ENCODE data around the gene UQCC2. TPM values are rescaled to one million over a fixed set of nuclear protein-coding genes. Genes with fewer than 3 reads are reported as not detected.

Gene UQCC2
- total RNA-seq, 1 donor from 2014 or later: 18.8 TPM

DNA sequence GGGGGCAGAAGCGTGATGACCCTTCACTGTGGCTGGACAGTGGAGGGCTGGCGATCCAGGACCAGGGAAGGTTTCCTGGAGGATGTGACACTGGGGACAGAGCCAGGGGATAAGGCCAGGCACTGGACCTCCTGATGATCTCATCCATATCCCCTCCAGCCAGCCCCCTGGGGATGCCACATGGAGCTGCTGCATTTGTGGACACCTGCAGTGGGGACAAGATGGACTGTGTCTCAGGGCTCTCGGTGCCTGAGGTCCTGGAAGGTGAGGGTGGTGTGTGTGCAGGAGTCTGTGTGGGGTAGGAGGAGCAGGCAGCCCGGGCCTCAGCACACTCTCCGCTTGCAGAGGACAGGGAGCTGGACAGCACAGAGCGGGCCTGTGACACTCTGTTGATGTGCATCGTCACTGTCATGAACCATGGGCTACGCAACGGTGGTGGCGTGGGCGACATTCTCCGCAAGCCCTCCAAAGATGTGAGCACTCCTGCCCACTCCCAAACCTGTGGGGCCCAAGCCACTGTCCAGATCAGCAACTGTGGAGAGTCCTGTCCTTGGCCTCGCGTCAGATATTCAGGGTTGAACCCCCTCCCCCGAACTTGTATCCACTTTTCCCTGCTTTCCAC, 19.9 kb downstream of the UQCC2 start:
- no peak for DNase-seq (ENCODE audit: low read depth in 2 of 2)

DNA sequence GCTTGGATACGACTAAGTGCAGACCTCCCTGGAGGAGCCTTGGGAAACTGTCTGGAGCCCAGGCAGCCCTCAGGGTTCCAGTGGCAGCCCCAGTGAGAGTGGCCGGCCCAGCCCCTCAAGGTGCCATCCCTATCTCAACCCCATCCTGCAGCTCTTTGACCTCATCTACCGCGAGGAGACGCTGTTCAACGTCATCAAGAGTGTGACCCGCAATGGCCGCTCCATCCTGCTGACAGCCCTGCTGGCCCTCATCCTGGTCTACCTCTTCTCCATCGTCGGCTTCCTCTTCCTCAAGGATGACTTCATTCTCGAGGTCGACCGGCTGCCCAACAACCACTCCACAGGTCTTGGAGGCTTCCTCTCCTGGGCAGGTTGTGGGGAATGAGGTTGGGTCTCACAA, 20.7 kb downstream of the UQCC2 start:
- DNase-seq (ENCODE audit: low read depth in 2 of 2): no peak

DNA sequence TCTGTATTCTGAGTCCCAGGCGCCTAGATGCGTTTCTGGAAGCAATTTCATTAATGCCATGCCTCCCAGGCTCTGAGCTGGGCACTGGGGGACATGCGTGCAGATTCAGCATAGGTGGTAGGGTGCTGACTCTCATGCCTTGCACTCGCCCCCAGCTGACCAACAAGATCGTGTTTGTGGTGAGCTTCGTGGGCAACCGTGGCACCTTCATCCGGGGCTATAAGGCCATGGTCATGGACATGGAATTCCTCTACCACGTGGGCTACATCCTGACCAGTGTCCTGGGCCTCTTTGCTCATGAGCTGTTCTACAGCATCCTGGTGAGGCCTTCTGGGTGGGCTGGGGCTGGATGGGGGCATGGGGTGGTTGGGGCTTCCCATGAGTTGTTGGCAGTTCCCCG, 21.6 kb downstream of the UQCC2 start:
- no peak for DNase-seq (ENCODE audit: low read depth in 2 of 2)

DNA sequence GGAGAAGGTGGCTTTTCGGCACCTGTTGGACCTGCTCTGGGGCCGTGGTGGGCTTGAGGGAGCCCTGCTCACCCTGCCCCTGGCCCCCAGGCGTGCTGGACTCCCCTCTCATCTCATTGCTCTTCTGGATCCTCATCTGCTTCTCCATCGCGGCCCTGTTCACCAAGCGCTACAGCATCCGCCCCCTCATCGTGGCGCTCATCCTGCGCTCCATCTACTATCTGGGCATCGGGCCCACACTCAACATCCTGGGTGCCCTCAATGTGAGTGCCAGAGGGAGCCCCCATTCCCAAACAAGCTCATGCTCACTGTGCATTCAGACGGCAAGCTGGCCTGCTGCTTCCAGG, 22.4 kb downstream of the UQCC2 start:
- no peak for DNase-seq (ENCODE audit: low read depth in 2 of 2)

DNA sequence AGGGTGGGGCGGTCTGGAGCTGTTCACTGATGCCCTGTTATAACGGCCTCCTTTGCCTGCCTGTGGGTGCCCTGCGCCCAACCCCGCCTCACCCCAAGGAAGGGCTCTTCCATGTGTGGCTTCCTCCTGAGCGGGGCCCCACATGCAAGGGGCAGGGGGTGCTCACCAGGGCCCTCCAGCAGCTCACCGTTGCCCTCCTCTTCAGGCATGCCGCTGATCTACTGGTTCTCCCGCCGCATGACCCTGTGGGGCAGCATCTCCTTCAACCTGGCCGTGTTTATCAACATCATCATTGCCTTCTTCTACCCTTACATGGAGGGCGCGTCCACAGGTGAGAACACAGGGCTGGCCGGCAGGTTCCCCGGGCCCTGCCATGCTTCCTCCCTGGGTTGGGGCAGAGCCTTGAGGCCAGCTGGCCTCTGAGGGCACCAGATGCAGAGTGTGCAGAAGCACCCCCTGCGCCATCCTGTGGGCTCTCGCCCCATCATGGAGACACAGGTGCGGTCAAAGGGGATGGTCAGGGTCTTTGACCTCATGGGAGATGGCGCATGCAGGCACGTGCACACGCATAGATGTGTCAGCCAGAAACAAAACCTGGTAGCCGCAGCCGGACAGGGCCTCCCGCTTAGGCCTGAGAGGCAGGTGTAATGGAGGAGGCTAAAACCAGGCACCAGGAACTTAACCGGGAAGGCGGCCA, 22.9 kb downstream of the UQCC2 start:
- no peak for DNase-seq (ENCODE audit: low read depth in 2 of 2)

DNA sequence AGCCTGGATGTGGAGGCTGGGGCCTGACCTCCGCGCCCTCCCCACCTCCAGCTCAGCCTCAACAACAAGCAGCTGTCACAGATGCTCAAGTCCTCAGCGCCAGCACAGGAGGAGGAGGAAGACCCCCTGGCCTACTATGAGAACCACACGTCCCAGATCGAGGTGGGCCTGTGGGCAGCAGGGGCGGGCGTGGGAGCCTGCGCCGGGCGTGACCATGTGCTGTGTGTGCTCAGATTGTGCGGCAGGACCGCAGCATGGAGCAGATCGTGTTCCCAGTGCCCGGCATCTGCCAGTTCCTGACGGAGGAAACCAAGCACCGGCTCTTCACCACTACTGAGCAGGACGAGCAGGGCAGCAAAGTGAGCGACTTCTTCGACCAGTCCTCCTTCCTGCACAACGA, 23.5 kb downstream of the UQCC2 start:
- no peak for DNase-seq (ENCODE audit: low read depth in 2 of 2)

DNA sequence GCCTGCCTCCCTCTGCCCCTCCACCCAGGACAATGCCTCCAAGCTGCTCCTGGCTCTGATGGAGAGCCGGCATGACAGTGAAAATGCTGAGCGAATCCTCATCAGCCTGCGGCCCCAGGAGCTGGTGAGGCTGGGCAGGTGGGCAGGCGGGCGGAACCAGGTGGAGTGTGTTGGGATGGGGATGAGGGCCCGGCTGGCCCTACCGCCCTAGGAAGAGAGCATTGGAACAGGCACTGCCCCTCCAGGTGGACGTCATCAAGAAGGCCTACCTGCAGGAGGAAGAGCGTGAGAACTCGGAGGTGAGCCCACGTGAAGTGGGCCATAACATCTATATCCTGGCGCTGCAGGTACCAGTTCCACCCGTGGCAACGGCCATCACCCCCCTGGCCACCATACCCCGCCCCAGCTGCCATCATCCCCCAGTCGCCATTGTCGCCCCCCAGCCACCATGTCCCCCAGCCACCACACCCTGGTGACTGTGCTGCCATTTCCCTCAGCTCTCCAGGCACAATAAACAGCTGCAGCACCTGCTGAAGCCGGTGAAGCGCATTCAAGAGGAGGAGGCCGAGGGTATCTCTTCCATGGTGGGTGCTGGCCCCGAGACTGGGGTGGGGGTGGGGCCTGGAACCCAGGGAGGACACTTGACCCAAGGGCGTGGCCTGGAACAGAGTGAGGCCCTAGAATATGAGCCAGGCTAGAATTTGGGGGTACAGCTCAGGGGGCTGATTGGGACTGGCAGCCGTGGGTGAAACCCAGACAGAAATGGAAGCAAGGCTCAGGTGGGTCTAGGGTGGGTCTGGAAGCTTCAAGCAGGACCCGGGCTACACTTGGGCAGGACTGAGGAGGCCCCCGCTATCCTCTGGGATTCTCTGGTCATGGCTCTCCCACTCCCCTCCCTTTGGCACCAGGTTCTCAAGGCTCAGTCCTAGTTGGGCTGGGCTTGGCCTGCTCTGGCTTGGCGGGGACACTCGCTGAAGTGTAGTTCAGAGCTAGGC, 24.2 kb downstream of the UQCC2 start:
- no peak for DNase-seq (ENCODE audit: low read depth in 2 of 2)

DNA sequence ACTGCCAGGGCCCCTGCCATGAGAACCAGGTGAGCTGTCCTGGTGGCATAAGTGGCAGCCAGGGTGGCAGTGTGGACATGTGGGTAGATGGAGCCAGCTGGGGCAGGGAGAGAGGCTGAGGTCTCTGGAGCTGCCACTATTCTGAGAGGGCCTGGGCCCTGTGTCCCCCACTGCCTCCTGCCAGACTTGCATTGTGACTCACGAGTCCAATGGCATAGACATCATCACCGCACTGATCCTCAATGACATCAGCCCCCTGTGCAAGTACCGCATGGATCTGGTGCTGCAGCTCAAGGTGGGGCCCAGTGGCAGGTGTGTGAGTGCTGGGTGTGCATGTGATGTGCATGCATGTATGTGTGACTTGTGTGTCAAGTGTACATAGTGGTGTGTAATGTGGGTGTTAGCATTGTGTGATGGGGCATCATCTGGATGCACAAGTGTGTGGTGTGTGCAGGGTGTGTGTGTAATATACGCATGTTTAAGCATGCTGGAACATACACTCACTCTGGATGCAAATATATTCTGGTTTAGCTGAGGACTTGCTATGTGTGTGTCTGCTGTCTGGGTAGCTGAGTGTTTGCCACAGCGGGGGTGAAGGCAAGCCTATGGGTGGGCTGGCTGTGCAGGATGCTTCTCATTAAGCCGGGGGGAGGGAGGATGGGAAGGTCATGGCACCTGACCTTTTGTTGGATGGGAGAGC, 25.1 kb downstream of the UQCC2 start:
- no peak for DNase-seq (ENCODE audit: low read depth in 2 of 2)

DNA sequence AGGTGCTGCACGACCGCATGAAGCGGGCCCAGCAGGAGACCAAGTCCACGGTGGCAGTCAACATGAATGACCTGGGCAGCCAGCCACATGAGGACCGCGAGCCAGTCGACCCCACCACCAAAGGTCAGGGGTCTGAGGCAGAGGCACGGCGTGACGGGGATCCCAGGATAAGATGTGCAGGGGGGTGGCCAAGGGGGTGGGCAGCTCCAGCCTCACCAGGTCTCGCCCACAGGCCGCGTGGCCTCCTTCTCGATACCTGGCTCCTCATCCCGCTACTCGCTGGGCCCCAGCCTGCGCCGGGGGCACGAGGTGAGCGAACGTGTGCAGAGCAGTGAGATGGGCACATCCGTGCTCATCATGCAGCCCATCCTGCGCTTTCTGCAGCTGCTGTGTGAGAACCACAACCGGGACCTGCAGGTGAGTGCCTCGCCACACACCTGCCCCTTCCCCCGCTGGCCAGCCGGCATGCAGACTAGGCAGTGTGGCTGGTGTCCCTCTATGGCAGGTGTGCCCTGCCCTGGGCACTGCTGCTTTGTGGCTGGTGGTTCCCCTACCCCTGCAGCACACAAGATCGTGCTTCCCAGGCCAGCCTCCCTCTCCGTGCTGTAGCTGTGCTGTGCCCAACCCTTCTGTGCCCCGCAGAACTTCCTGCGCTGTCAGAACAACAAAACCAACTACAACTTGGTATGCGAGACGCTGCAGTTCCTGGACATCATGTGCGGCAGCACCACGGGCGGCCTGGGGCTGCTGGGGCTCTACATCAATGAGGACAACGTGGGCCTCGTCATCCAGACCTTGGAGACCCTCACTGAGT, 25.9 kb downstream of the UQCC2 start:
- DNase-seq (ENCODE audit: low read depth in 2 of 2): no peak

DNA sequence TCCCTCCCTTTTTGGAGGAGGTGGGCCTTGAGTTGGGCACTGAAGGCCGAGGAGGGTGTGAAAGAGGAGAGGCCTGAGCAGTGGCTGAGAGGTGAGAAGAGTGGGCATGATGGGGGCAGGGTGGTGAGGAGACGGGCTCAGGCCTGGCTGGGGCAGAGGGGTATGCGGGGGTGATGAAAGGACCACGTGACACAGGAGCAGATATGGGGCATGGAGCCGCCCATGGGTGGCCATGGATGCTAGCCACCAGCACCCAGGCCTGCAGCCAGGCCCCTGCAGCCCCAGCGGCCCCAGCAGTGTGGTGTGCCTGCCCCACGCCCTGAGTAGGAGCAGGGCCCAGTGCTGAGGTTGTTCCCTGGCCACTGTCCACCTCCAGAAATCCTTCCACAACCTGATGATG, 26.5 kb downstream of the UQCC2 start:
- DNase-seq (ENCODE audit: low read depth in 2 of 2): no peak

DNA sequence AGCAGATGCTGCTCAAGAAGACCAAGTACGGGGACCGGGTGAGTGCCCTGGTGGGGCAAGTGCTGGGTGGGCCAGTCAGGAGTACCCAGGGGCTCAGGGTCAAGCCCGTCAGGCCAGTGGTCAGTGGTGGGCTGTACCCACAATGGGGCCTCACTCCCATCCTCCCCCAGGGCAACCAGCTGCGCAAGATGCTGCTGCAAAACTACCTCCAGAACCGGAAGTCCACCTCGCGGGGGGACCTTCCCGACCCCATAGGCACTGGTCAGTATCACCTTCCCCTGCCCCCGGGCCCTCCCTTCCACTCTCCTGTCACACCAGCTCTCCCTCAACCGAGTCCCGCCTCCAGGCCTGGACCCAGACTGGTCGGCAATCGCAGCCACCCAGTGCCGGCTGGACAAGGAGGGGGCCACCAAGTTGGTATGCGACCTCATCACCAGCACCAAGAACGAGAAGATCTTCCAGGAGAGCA, 27.0 kb downstream of the UQCC2 start:
- DNase-seq (ENCODE audit: low read depth in 2 of 2): no peak

DNA sequence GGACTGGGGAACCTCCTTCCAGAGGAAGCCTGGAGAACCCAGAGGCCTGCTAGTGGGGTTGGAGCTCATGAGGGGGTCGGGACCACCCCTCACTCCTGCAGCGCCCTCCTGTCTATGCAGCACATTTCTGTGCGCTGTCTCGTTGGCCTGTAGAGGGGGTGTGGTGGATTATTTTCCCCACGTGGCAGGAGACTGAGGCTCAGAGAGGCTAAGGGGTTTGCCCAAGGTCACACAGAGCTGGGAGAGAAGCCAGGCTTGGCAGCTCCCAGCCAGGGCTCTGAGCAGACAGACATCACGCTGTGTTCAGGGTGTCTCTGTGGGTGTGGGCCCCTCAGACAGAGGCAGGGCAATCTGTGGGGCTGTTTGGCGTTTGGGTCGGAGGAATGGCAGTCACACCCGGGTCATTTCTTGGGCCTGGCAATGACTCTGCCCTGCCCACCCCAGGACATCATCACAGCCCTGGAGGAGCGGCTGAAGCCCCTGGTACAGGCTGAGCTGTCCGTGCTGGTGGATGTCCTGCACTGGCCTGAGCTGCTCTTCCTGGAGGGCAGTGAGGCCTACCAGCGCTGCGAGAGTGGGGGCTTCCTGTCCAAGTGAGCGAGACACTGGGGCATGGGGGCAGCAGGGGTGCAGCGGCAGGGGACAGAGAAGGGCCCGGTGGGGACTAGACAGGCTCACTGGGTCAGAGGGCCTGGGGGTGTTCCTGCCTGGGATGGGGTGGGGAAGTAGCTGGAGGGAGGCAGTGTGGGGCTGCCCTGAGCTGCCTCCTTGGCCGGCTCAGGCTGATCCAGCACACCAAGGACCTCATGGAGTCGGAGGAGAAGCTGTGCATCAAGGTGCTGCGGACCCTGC, 27.7 kb downstream of the UQCC2 start:
- DNase-seq (ENCODE audit: low read depth in 2 of 2): no peak

DNA sequence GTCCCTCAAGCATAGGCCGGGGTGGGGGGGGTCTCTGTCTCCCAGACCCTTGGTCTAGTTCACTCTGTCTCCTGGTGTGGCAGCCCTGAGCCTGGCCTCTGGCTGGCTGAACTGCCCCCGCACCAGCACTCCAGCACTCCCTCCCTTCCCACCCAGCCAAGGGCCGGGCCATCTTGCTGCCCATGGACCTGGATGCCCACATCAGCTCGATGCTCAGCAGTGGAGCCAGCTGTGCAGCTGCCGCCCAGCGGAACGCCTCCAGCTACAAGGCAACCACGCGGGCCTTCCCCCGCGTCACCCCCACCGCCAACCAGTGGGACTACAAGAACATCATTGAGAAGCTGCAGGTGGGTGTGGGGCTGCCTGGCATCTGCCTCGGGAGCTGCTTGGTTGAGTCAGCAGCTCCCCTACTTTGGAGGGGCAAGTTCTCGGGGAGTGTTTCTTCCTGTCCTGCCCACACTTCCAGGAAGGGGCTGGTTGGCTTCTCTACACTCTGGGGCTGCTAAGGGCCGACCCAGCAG, 28.4 kb downstream of the UQCC2 start:
- DNase-seq (ENCODE audit: low read depth in 2 of 2): no peak

DNA sequence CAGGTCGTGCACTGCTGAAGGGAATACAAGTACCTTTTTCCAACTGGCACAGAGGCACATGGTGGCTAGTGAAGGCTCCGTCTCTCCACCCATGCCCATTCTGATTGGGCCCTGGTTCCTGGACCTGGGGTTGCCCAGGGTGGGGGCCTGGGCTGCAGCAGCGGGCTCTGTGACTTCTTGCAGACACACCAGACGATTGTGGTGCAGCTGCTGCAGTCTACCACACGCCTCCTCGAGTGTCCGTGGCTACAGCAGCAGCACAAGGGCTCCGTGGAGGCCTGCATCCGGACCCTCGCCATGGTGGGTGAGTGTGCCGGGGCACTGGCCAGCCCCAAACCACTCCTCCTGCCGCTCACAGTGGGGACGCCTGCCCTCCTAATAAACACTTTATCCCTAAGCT, 29.2 kb downstream of the UQCC2 start:
- DNase-seq (ENCODE audit: low read depth in 2 of 2): no peak

DNA sequence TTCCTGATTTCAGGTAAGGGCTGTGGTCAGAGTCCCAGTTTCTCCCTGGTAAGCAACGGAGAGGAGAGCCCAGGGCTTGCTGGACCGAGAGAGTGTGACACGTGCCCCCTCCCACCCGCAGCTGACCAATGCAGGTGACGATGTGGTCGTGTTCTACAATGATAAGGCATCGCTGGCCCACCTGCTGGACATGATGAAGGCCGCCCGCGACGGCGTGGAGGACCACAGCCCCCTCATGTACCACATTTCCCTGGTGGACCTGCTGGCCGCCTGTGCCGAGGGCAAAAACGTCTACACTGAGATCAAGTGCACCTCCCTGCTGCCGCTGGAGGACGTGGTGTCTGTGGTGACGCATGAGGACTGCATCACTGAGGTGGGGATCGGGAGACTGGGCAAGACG, 31.7 kb downstream of the UQCC2 start:
- no peak for DNase-seq (ENCODE audit: low read depth in 2 of 2)

DNA sequence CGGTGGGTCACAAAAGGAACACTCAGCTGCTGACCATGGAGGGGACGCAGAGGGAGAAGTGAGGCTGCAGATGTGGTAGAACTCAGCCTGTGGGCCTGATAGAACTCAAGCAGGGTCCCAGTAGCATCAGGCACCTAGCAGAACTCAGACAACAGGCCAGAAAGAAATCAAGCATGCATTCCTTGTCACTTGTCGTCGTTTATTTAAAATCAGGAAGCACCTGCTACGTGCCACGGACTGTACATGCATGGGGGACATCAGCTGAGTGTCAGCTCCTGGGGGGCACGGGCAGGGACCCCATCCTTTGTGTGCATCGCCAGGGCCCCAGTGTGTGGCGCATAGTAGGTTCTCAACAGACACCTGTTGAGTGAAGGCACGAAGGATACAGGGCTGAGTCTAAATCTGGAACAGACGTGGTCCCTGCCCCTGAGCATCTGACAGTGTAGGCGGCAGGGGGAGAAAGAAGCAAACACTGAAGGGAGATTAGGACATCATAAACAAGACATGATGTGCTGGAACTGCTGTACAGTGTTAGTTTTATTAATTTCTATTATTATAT, 32.5 kb downstream of the UQCC2 start:
- DNase-seq (ENCODE audit: low read depth in 2 of 2): no peak

DNA sequence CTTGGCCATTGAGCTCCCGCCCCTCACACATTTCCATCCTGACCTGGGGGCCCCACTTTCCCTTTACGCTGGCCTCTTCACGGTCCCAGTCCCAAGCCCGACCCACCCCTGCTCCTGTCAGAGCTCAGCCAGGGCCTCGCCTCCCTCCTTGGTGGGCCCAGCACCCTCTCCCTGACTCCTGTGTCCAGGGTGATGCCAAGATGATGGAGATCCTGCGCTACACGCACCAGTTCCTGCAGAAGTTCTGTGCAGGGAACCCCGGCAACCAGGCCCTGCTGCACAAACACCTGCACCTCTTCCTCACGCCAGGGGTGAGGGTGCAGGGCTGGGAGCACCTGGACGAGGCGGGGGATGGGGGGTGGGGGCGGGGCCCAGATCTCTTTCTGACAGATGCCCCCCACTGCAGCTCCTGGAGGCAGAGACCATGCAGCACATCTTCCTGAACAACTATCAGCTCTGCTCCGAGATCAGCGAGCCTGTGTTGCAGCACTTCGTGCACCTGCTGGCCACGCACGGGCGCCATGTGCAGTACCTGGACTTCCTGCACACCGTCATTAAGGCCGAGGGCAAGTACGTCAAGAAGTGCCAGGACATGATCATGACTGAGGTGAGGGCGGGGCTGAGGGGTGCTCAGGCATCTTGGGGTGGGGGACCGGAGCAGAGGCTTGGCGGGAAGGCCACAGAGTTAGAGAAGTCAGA, 33.1 kb downstream of the UQCC2 start:
- DNase-seq (ENCODE audit: low read depth in 2 of 2): no peak

DNA sequence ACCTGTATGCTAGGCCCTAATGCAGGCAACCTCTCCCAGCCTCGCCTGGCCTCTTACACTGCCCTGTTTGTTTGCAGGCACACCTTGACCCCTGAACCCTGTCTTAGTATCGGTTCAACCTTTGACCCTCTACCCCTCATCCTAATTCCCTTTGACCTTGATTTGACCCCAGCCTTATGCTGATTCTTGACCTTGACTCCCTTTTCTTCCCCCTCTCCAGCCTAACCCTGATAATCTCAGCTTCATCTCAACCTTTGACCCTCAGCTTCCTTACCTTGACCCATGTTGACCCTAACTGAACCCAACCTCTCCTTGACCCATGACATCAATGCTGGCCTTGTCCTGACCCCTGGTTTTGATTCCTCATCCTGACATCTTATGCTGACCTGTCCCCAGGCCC, 33.8 kb downstream of the UQCC2 start:
- no peak for DNase-seq (ENCODE audit: low read depth in 2 of 2)

DNA sequence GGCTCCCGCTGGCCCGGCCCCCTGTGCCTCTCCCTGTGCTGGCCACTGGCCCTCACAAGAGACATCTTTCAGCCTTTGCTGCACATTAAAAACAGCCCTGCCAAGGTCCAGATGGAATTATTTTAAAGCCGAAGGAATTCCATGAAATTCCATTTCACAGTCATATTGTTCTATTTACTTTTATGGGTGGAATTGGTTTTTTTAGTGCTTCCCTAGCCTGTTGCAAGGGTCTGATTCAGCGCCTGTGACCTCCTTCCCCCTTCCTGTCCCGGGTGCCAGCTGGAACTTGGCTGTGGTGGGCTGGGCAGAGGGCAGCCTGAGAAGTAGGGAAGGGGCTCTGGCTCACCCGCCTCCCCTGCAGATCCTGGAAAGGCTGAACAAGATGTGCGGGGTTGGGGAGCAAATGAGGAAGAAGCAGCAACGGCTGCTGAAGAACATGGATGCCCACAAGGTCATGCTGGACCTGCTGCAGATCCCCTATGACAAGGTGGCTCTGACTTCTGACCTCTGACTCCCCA, 34.3 kb downstream of the UQCC2 start:
- DNase-seq (ENCODE audit: low read depth in 2 of 2): no peak

All from lung microvascular endothelial cell (primary cell).